Cerebellar cortex (tissue), 1 donor: ENCODE data around the gene THAP9.
A peak's percentile ranks its signal among the peaks of the same experiment; 100 is the strongest.
"Not testable (repeated sequence)": the region's sequence is repeated elsewhere in the genome, so short reads cannot be mapped to it uniquely, and the experiment has no call there.

Source experiments
- DNase-seq: peaks from one replicate; pipeline ENCODE4 v3.0.0-alpha.2; 2015; ENCODE audit warnings: low spot score

THAP9 gene, protein sequence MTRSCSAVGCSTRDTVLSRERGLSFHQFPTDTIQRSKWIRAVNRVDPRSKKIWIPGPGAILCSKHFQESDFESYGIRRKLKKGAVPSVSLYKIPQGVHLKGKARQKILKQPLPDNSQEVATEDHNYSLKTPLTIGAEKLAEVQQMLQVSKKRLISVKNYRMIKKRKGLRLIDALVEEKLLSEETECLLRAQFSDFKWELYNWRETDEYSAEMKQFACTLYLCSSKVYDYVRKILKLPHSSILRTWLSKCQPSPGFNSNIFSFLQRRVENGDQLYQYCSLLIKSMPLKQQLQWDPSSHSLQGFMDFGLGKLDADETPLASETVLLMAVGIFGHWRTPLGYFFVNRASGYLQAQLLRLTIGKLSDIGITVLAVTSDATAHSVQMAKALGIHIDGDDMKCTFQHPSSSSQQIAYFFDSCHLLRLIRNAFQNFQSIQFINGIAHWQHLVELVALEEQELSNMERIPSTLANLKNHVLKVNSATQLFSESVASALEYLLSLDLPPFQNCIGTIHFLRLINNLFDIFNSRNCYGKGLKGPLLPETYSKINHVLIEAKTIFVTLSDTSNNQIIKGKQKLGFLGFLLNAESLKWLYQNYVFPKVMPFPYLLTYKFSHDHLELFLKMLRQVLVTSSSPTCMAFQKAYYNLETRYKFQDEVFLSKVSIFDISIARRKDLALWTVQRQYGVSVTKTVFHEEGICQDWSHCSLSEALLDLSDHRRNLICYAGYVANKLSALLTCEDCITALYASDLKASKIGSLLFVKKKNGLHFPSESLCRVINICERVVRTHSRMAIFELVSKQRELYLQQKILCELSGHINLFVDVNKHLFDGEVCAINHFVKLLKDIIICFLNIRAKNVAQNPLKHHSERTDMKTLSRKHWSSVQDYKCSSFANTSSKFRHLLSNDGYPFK

DNA sequence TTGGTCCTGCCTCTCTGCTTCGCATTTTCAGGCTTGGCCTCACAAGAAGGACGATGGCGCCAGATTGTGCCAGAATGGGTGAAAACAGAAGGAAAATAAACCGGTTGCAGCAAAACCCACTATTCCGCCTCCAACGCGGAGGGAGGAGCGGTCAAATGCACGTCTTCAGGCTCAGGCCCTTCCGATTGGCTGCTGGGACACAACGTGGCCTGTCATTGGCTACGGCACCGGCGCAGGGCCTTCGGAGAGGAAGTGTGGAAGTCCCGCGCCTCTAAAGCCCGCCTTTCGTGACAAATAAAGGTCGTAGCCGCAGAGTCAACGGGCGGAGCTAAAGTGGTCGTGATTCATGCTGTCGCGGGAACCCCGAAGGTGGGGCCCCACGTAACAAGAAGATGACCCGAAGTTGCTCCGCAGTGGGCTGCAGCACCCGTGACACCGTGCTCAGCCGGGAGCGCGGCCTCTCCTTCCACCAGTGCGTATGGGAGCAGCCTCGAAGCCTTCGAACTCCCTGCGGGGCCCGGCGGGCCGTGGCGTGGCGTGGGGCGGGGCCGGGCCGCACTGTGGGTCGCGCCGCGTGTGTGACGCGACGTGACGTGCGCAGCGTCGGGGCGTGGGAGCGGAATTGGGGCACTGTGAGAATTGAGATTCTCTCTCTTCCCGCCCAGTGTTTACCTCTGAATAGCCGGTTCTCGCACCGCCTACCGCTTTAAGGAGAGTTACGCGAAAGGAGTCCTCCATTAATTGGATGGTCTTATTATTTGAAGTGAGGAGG is at the start of gene THAP9:
Gene THAP9, plus strand, starts transcription at position 325 of the 772 bp plus-strand sequence. Its CDS starts 68 bp downstream, at position 393.
- peak; percentile 100 for DNase-seq

DNA sequence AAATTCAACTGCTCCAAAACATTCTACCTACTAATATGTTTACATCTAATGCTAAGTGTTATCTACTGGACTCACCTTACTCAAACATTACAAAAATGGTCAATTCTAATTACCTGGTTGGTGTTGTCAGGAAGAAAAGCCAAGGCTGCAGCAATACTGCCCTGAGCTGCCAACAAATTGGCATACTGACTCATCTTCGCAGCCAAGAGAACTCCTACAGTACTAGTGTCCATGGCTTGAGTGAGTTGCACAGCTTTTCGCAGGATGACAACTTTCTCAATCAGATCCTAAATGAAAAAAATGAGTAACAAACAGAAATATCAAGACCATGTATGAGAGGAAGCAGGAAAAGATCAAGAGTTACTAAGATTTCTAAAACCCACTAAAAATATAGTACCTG is 49.2 kb upstream of the THAP9 start:
- DNase-seq, result no peak

DNA sequence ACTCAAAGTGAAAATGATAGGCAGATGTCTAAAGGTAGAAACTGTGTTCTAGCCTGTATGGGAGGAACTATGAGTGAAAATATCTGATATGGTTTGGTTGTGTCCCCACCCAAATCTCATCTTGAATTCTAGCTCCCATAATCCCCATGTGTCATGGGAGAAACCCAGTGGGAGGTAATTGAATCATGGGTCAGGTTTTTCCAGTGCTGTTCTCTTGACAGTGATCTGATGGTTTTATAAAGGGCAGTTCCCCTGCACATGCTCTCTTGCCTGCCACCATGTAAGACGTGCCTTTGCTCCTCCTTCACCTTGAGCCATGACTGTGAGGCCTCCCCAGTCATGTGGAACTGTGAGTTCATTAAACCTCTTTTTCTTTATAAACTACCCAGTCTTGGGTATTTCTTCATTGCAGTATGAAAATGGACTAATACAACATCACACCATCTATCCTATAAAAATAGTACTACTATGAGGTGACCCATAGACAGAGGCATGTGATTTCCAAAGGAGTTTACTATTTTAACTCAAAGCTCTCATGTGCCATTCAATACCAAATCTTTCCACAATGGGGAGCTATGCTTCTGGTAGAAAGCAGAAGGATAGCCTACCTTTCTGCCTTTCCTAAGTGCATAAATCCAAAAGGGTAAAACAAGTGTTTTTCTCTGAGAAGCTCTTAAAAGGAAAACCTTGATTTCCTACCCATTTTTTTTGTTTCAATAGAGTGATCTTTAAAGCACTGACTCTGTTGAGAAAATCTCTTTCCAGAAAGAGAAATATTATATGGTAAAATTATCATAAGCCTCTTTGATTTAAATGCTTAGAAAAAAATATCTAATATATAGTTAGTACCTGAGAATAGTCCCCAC is 48.4 kb upstream of the THAP9 start:
- peak; percentile 50 for DNase-seq

DNA sequence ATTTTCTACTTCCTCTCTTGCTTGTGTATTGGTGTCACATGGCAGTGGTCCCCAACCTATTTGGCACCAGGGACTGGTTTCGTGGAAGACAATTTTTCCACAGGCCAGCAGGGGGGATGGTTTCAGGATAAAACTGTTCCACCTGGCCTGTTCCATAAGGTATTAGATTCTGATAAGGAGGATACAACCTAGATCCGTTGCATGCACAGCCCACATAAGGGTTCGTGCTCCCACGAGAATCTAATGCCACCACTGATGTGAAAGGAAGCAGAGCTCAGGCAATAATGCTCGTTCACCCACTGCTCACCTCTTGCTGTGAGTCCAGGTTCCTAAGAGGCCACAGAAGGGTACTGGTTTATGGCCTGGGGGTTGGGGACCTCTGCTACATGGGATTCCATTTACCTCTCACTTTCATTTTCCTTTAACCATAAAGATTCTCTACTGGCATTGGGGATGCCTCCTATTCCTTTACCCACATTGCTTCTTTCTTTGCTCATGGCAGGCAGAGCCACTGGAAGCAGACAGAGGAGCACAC is 47.7 kb upstream of the THAP9 start:
- DNase-seq, result peak; percentile 23

DNA sequence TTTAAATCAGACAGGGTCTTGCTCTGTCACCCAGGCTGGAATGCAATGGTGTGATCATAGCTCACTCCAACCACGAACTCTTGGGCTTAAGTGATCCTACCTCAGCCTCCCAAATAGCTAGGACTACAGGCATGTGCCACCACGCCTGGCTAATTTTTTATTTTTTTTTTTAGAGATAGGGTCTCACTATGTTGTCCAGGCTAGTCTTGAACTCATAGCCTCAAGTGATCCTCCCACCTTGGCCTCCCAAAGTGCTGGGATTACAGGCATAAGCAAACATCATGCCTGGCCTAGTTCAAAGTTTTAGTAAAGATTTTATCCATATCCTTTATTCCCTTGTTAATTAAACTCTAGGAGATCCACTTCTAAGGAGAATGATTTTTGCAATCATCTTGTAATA is 40.0 kb upstream of the THAP9 start:
- not testable (repeated sequence) for DNase-seq

DNA sequence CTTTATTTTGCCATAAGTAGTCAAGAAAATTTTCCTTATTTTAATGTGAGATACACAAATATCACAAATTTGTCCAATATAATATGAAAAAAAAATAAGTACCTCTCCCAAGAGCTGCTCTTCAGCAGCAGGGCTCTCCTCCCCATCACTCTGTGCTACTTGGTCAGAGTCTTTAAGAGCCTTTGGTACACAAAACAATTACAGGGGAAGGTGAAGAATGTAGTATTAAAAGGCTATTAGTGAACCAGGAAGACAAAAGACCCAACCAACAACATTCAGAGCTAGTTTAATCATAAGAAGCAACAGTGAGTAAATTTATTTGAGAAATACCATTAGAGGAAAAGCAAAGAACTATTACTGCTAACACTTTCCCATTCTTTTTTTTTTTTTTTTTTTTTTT is 39.0 kb upstream of the THAP9 start:
- DNase-seq, result no peak

DNA sequence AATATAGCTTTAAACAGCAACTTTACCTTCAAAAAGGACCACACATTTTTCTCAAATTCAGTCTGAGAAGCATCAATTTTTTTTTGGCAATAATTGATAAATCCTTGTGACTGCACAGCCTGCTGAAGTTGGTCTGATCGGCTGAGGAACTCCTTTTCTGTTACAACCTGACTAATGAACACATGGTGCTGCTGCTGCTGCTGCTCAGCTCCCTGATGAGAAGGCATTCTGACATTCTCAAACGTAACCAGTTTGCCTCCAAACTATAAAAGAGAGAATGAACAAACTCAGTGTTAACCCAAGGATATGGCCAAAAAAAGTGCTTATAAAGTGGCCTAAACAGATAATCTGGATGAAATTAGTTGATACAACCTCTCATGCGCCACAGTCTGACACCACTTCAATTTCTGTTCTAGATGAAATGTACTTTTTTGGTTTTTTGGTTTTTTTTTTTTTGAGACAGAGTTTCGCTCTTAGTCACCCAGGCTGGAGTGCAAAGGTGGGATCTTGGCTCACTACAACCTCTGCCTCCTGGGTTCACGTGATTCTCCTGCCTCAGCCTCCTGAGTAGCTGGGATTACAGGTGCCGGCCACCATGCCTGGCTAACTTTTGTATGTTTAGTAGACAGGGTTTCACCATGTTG is 36.1 kb upstream of the THAP9 start:
- no peak for DNase-seq

DNA sequence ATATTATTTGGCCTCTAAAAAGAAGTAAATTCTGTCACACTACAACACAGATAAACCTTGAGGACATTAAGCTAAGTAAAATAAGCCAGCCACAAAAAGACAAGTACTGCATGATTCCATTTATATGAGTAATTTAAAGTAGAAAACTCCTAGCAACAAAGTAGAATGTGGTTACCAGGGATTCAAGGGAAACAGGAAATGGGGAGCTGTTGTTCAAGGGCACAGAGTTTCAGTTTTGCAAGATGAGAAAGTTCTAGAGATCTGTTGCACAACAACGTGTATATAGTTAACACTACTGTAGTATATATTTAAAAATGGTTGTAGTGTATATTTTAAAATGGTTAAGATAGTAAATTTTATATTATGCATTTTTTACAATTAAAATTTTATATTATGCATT is 34.9 kb upstream of the THAP9 start:
- no peak for DNase-seq

DNA sequence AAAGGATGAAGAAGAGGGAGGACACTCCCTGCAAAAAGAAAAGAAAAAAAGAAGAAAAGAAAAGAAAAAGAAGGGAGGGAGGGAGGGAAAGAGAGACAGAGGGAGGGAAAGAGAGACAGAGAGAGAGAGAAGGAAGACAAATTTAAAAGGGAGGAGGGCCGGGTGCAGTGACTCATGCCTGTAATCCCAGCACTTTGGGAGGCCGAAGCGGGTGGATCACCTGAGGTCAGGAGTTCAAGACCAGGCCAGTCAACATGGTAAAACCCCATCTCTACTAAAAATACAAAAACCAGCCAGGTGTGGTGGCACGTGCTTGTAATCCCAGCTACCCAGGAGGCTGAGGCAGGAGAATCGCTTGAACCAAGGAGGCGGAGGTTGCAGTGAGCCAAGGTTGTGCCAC is 34.5 kb upstream of the THAP9 start:
- DNase-seq, result not testable (repeated sequence)

DNA sequence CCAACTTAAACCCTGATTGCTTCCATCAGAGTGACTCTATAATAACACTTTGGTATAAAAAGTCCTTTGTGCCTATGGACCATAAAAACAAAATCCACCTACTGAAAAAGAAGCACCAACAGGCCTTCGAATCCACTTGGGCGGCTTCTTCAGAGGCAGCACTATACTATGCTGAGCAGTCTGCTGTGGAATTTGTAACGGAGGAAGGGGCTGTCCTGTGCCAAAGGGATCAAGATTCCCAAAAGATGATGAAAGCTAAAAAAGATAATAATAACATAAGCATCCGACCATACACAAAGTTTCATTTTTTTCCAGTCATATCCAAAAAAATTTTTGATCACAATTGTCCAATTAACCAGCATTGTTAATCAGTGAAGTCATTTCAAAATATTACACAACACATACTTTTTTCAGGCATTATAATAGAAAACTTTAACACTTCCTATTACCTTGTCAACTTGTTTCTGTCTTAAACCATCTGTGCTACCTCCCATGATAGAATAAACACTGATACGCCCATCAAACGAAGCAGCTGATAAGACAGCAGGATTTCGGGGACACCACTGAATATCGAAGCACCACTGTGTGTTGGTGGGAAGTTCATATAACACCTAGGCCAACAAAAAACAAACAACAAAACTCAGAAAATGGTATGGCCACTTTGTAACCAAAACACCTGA is 33.7 kb upstream of the THAP9 start:
- DNase-seq, result no peak

DNA sequence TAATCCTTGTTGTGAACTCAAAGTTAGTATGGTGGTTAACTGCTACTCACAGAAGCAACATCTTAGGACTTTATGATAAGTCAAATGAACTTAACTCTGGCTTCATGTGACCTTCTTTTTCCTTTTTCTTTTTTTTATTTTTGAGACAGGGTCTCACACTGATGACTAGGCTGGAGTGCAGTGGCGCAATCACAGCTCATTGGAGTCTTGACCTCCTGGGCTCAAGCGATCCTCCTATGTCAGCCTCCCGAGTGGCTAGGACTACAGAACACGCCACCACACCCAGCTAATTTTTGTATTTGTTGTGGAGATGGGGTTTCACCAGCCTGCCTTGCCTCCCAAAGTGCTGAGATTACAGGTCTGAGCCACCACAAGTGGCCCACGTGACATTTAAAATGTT is 32.0 kb upstream of the THAP9 start:
- no peak for DNase-seq

DNA sequence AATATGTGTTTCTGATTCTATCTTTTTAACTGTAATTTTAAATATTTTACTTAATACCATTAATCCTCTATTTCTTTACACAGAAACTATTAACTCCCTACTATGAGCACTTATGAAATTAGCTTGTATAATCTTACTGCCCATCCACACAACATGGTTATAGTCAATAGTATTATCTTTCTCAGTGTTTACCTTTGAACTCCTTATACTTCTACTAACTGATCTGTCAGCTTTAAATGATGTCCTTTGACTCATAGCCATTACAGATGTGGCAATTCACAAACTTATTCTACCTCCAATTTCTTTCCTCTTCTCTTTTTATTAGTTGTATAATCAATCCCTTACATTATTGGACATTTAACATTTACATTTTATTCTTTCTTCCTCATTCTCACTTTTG is 15.1 kb upstream of the THAP9 start:
- DNase-seq, result no peak

DNA sequence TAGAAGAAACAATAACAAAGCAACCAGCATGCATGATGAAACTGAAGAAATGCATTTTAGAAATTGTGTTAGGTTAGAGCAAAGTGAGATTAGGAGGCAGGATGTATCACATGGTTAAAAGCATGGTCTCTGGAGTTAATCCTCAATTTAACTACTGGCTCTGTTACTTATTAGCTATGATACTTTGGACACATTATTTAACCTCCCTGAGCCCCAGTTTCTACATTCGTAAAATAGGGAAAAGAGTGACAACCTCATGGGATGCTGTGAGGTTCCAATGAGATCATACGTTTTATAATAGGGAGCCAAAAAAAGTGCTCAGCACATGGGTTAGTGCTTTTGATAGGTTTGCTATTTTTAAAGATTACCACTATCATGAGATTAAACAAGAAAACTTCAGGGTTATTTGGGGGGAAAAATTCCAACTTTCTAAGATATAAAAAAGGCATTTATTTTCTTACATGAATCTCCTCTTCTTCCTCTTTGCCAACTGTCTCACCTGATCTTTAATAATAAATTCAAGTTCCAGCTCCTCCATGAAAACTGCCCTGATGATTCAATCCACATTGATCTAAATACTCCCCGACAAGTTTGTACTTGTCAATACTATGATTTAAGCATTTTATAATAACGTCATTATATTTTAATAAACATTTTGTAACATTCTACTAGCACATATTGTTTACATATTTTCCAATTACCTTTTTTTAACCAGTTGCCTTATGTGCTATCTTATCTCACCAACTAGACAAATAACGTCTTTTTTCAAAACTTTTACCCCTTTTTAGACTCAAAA is 14.2 kb upstream of the THAP9 start:
- no peak for DNase-seq

DNA sequence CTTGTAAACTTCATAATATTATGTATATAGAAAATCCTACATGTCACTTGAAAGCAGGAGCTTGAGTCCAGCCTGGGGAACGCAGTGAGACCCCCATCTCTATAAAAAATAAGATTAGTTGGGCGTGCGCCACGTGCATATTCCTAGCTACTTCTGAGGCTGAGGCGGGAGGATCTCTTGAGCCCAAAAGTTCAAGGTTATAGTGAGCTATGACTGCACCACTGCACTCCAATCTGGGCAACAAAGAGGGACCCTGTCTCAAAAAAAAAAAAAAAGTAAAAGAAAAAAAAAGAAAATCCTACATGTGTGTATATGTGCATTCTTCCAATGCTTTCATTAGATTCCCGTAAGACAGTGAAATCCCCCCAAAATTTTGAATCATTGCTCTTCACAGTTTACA is 11.2 kb upstream of the THAP9 start:
- DNase-seq, result no peak

DNA sequence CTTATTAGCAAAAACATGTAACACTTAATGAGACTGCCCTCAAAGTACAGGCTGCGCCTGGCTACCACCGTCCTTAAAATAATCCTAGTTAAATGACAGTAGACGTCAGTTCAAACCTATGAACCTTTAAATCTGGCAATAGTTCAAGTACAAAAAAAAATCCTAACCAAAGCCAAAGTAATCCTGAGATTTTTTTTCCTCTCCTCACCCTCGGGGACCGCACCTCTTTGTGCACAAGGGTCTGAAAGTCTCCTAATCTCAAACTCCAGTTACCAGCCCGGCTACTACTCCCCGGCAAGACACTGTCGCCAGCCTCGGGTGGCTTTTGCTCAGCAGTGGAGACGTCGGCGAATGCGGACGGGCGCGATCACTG is 10.0 kb upstream of the THAP9 start:
- no peak for DNase-seq

DNA sequence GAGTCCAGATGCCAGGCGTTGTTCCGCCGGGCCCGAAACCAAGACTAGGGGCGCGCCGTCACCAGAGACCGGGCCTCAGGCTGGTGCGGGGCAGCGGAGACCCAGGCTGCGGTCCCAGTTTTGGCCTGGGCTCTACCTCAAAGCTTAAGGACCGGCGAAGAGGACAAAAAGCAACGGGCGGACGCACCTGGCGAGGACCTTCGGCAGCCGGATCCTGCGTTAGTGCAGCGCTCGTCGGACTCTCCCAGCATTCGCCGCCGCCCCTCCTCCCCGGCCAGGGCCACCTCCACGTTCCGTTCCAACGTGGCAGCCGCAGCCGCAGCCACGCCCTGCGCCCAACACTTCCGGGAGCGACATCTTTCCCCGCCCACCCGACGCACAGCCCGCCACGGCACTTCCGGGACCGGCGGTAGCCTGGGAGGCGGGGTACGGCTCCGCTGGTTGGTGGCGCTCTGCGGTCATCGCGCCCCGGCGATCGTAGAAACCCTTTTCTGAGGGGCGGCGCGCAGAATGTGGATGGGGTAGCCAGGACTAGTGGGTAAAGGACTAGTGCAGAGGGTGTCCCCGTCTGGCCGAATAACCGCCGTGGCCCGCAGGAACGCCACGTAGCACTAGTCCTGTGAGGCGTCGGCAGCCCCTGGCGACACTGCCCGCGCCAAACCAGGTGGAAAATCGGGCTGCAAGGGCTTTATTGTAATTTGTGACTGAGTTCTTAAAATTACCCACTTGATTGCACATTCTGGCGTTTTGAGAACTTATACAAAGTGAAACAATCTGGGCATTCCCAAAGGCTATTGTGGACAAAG is 9.4 kb upstream of the THAP9 start, which contains the start of gene SEC31A:
Gene SEC31A, minus strand, starts transcription at position 253 of the 806 bp plus-strand sequence. CDS start 9,217 bp downstream, outside the sequence.
- peak; percentile 95 for DNase-seq

DNA sequence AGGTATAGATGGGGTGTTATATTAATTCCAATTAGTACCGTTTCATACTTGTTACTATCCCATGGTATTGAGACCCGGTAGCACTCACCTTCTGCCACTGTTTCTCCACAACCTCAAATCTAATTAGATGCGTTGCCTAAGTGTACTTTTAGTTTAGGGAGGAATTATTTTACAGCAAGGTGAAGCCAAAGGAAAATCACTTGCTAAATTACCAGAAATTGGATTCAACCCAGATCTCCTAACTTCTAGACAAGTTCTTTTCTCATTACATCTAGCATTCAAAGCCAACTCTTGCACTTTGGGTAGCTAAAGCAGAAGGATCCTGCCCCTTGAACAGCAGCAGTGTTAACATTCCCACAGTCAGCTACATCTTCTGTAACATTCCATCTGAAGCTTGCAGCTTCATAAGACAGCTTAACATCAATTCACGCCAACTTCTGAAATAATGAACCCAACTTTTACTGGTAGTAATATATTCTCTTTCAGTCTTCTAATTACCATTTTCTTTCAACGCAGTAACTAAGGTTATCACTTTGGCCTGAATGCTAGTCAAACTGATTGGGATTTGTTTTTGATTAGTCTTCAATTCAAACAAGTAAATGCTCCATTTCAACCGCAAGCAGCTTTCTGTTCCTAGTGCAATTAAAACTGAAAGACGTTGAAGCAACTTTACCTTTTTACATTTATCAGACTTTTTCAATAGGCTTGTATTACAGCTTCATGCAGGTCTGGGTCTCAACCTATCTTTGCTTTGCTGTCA is 8.6 kb upstream of the THAP9 start:
- peak; percentile 43 for DNase-seq

DNA sequence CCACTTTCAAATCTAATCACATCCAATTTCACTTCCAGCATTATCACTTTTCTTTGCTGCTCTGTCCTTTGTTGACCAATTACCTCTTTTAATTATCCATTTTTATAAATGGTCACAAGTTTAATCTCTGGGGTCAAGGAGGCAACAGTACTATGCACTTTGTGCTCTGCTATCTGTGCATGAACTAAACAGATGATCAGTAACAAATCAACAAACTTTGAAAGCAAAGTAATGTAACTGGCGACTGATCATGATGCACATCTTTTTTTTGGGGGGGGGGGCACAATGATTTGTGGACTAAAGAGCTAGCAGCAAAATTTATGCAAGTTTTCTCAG is 8.1 kb upstream of the THAP9 start:
- no peak for DNase-seq
